Astrocyte of the cerebellum (primary cell): ENCODE results near the gene MLLT10.

Experiments
- DNase-seq: peaks from one replicate; pipeline ENCODE4 v3.0.0-alpha.2; 2011; ENCODE audit warnings: low read depth
- H3K4me3 ChIP-seq: 2 replicates; pipeline ENCODE4 v1.5.1; 2011; ENCODE audit warnings: mild to moderate bottlenecking, low read depth, low read length, moderate library complexity
- CTCF ChIP-seq: IDR thresholded peaks from 2 replicates; pipeline ENCODE4 v1.5.1; 2012; ENCODE audit warnings: low read length, low read depth, moderate library complexity, mild to moderate bottlenecking; ENCODE audit errors: missing control alignments
- in situ Hi-C: cut with HindIII; loops from 2 replicates; pipeline ENCODE4 v1.10.0; 2017; ENCODE audit warnings: low sequenced_read_pairs

Gene MLLT10

GRCh38 chr10:21688009-21688332 is 153.9 kb downstream of the MLLT10 start:
- H3K4me3 ChIP-seq: no peak overlapping the region
- TF ChIP-seq CTCF: no peak
- DNase-seq: no peak
- in situ Hi-C loops: no loop called here

GRCh38 chr10:21688870-21689269 is 154.8 kb downstream of the MLLT10 start:
- DNase-seq: no peak
- no peak overlapping the region for H3K4me3 ChIP-seq
- in situ Hi-C loops: no loop called here
- TF ChIP-seq CTCF: no peak

- no peak for DNase-seq
- in situ Hi-C loops: no loop called here
- TF ChIP-seq CTCF: no peak
- H3K4me3 ChIP-seq: no peak overlapping the region
Measured at GRCh38 chr10:21689881-21690280, 155.8 kb downstream of the MLLT10 start.

GRCh38 chr10:21692916-21693315 is 158.9 kb downstream of the MLLT10 start:
- no peak overlapping the region for H3K4me3 ChIP-seq
- in situ Hi-C loops: no loop called here
- DNase-seq: no peak
- TF ChIP-seq CTCF: no peak

GRCh38 chr10:21693418-21693817 is 159.4 kb downstream of the MLLT10 start:
- no peak for DNase-seq
- H3K4me3 ChIP-seq: no peak overlapping the region
- in situ Hi-C loops: no loop called here
- TF ChIP-seq CTCF: no peak

- H3K4me3 ChIP-seq: no peak overlapping the region
- no peak for TF ChIP-seq CTCF
- in situ Hi-C loops: no loop called here
- DNase-seq: peak; percentile 87
Measured at GRCh38 chr10:21694631-21695030, 160.6 kb downstream of the MLLT10 start.

GRCh38 chr10:21696302-21696701 is 162.3 kb downstream of the MLLT10 start:
- no peak for DNase-seq
- no peak overlapping the region for H3K4me3 ChIP-seq
- in situ Hi-C loops: no loop called here
- TF ChIP-seq CTCF: no peak
